HG03571 (cell line): Measurements from ENCODE around the gene PCDHA9.
"Not testable (repeated sequence)": the region's sequence is repeated elsewhere in the genome, so short reads cannot be mapped to it uniquely, and the experiment has no call there.

Experiments
- ATAC-seq: cut with Tn5 transposase; IDR thresholded peaks from one replicate; pipeline ENCODE4 v1.9.1; 2021; ENCODE audit not compliant: unreplicated experiment

Gene PCDHA9, protein sequence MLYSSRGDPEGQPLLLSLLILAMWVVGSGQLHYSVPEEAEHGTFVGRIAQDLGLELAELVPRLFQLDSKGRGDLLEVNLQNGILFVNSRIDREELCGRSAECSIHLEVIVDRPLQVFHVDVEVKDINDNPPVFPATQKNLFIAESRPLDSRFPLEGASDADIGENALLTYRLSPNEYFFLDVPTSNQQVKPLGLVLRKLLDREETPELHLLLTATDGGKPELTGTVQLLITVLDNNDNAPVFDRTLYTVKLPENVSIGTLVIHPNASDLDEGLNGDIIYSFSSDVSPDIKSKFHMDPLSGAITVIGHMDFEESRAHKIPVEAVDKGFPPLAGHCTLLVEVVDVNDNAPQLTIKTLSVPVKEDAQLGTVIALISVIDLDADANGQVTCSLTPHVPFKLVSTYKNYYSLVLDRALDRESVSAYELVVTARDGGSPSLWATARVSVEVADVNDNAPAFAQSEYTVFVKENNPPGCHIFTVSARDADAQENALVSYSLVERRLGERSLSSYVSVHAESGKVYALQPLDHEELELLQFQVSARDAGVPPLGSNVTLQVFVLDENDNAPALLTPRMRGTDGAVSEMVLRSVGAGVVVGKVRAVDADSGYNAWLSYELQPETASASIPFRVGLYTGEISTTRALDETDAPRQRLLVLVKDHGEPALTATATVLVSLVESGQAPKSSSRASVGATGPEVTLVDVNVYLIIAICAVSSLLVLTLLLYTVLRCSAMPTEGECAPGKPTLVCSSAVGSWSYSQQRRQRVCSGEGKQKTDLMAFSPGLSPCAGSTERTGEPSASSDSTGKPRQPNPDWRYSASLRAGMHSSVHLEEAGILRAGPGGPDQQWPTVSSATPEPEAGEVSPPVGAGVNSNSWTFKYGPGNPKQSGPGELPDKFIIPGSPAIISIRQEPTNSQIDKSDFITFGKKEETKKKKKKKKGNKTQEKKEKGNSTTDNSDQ

DNA sequence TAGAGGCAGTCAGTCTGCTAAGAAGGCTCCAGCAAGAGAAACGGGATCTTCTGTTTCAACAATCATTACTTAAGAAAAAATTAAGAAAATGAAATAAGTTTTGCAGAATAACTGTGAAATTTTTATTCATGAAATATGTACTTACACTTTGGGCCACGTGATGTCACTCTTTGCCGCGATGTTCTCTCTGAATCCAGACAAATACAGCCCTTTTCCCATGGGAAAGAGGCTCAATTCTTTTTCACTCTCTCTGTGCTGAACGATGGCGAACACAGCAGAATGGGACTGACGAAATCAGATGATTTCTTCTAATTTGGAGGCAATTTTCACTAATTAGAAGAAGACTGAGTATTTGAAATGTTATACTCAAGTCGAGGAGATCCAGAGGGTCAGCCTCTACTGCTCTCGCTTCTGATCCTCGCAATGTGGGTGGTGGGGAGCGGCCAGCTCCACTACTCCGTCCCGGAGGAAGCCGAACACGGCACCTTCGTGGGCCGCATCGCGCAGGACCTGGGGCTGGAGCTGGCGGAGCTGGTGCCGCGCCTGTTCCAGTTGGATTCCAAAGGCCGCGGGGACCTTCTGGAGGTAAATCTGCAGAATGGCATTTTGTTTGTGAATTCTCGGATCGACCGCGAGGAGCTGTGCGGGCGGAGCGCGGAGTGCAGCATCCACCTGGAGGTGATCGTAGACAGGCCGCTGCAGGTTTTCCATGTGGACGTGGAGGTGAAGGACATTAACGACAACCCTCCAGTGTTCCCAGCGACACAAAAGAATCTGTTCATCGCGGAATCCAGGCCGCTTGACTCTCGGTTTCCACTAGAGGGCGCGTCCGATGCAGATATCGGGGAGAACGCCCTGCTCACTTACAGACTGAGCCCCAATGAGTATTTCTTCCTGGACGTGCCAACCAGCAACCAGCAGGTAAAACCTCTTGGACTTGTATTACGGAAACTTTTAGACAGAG lies at the start of gene PCDHA9:
TSS of gene PCDHA9 (plus strand) at position 244 of the 964 bp plus-strand sequence. CDS start at position 358, 114 bp downstream.
- ATAC-seq, result not testable (repeated sequence)

- ATAC-seq, result no peak
Measured at GRCh38 chr5:140800816-140801493, 47.2 kb upstream of the PCDHA9 start, which contains the start of gene PCDHA3. Gene PCDHA3 (plus strand): TSS chr5:140801057.

DNA sequence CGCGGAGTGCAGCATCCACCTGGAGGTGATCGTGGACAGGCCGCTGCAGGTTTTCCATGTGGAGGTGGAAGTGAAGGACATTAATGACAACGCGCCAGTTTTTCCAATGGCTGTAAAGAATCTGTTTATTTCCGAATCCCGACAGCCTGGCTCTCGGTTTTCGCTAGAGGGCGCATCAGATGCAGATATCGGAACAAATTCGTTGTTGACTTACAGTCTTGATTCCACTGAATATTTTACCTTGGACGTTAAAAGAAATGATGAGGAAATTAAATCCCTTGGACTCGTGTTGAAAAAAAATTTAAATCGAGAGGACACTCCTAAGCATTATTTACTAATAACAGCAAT lies 46.7 kb upstream of the PCDHA9 start:
- ATAC-seq, result no peak

GRCh38 chr5:140802381-140802780 lies 45.8 kb upstream of the PCDHA9 start:
- ATAC-seq, result not testable (repeated sequence)

DNA sequence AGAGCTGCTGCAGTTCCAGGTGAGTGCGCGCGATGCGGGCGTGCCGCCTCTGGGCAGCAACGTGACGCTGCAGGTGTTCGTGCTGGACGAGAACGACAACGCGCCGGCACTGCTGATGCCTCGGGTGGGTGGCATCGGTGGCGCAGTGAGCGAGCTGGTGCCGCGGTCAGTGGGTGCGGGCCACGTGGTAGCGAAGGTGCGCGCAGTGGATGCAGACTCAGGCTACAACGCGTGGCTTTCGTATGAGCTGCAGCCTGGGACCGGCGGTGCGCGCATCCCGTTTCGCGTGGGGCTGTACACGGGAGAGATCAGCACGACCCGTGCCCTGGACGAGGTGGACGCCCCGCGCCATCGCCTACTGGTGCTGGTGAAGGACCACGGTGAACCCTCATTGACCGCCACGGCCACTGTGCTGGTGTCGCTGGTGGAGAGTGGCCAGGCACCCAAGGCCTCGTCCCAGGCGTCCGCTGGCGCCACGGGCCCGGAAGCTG lies 45.4 kb upstream of the PCDHA9 start:
- ATAC-seq, result no peak

GRCh38 chr5:140806834-140807775 lies 41.1 kb upstream of the PCDHA9 start, which contains the start of gene PCDHA4:
Gene PCDHA4 (plus strand): TSS chr5:140807068.
- no peak for ATAC-seq

DNA sequence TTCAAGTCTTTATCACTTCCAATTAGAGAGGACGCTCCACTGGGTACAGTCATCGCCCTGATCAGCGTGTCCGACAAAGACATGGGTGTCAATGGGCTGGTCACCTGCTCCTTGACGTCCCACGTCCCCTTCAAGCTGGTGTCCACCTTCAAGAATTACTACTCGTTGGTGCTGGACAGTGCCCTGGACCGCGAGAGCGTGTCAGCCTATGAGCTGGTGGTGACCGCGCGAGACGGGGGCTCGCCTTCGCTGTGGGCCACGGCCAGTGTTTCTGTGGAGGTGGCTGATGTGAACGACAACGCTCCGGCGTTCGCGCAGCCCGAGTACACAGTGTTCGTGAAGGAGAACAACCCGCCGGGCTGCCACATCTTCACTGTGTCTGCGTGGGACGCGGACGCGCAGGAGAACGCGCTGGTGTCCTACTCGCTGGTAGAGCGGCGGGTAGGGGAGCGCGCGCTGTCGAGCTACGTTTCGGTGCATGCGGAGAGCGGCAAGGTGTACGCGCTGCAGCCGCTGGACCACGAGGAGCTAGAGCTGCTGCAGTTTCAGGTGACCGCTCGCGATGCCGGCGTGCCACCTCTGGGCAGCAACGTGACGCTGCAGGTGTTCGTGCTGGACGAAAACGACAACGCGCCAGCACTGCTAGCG lies 39.8 kb upstream of the PCDHA9 start:
- not testable (repeated sequence) for ATAC-seq

- no peak for ATAC-seq
Measured at GRCh38 chr5:140808889-140809291, 39.3 kb upstream of the PCDHA9 start.

GRCh38 chr5:140821375-140822280 lies 26.6 kb upstream of the PCDHA9 start, which contains the start of gene PCDHA5:
Gene PCDHA5 (plus strand): TSS chr5:140821613.
- ATAC-seq, result no peak

- no peak for ATAC-seq
Measured at GRCh38 chr5:140822281-140822629, 25.9 kb upstream of the PCDHA9 start.

DNA sequence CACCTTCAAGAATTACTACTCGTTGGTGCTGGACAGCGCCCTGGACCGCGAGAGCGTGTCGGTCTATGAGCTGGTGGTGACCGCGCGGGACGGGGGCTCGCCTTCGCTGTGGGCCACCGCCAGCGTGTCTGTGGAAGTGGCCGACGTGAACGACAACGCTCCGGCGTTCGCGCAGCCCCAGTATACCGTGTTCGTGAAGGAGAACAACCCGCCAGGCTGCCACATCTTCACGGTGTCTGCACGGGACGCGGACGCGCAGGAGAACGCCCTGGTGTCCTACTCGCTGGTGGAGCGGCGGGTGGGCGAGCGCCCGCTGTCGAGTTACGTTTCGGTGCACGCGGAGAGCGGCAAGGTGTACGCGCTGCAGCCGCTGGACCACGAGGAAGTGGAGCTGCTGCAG lies 25.2 kb upstream of the PCDHA9 start:
- ATAC-seq, result not testable (repeated sequence)

- ATAC-seq, result no peak
Measured at GRCh38 chr5:140823475-140823874, 24.7 kb upstream of the PCDHA9 start.

DNA sequence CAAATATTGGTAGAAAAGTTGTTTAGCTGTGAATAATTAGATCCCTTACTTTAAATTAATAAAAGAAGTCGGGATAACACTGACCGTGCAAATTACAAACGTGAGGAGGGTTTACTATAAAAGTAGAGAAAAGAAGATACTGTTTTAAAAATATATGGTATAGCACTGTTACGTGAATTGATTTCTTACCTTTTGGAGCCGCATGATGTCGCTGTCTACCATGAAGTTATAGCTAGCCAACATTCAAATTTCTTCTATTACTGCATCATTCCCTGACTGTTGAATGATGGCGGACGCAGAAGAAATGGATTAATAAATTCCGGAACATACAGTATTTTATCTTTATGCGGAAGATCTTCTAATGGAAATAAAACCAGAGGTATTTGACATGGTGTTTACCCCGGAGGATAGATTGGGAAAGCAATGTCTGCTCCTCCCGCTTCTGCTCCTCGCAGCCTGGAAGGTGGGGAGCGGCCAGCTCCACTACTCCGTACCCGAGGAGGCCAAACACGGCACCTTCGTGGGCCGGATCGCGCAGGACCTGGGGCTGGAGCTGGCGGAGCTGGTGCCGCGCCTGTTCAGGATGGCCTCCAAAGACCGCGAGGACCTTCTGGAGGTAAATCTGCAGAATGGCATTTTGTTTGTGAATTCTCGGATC lies 20.3 kb upstream of the PCDHA9 start, which contains the start of gene PCDHA6:
TSS of gene PCDHA6 (plus strand) at position 257 of the 658 bp plus-strand sequence. CDS start at position 389, 132 bp downstream.
- ATAC-seq, result no peak

- ATAC-seq, result no peak
Measured at GRCh38 chr5:140828362-140828737, 19.8 kb upstream of the PCDHA9 start.

GRCh38 chr5:140829511-140830501 lies 18.4 kb upstream of the PCDHA9 start:
- ATAC-seq, result not testable (repeated sequence)
